IPS-NIHi11 (cell line): ENCODE measurements around the gene SLC35F6.
A peak's percentile ranks its signal among the peaks of the same experiment; 100 is the strongest.

Experiments used
- DNase-seq: peaks from one replicate; pipeline ENCODE4 v3.0.0; 2012; ENCODE audit warnings: mixed read lengths, low spot score

The SLC35F6 gene

GRCh38 chr2:26764078-26764887 is at the start of gene SLC35F6:
SLC35F6 (plus strand) TSS chr2:26764284; CDS start chr2:26764350, 66 bp downstream.
- DNase-seq, result peak; percentile 96

GRCh38 chr2:26715528-26716270 is 48.4 kb upstream of the SLC35F6 start:
- no peak for DNase-seq

- DNase-seq, result no peak
These were observed 47.7 kb upstream of the SLC35F6 start for GRCh38 chr2:26716340-26716739.

- DNase-seq, result no peak
These were observed 47.3 kb upstream of the SLC35F6 start for GRCh38 chr2:26716769-26717168.

GRCh38 chr2:26717362-26717761 is 46.7 kb upstream of the SLC35F6 start:
- no peak for DNase-seq

- DNase-seq, result no peak
These were observed 45.0 kb upstream of the SLC35F6 start for GRCh38 chr2:26718949-26719686.

- peak; percentile 52 for DNase-seq
These were observed 43.6 kb upstream of the SLC35F6 start for GRCh38 chr2:26720322-26721114.

- DNase-seq, result peak; percentile 65
These were observed 42.7 kb upstream of the SLC35F6 start for GRCh38 chr2:26721115-26722032.

- DNase-seq, result no peak
These were observed 41.8 kb upstream of the SLC35F6 start for GRCh38 chr2:26722328-26722727.

- DNase-seq, result no peak
These were observed 41.2 kb upstream of the SLC35F6 start for GRCh38 chr2:26722911-26723310.

- no peak for DNase-seq
These were observed 40.6 kb upstream of the SLC35F6 start for GRCh38 chr2:26723475-26723874.

- no peak for DNase-seq
These were observed 39.9 kb upstream of the SLC35F6 start for GRCh38 chr2:26723991-26724750.

GRCh38 chr2:26724784-26725520 is 39.1 kb upstream of the SLC35F6 start:
- no peak for DNase-seq

GRCh38 chr2:26725521-26725820 is 38.6 kb upstream of the SLC35F6 start:
- DNase-seq, result no peak

- no peak for DNase-seq
These were observed 37.9 kb upstream of the SLC35F6 start for GRCh38 chr2:26726228-26726627.

- DNase-seq, result peak; percentile 42
These were observed 36.2 kb upstream of the SLC35F6 start for GRCh38 chr2:26727641-26728561.

- no peak for DNase-seq
These were observed 34.8 kb upstream of the SLC35F6 start for GRCh38 chr2:26729311-26729710.
